ENCODE results near the gene GOLGA8T.
"Not testable (repeated sequence)": the region's sequence is repeated elsewhere in the genome, so short reads cannot be mapped to it uniquely, and the experiment has no call there.

GOLGA8T gene

GRCh38 chr15:30134751-30135150 lies at the start of gene GOLGA8T:
GOLGA8T (plus strand) TSS chr15:30135051; CDS start chr15:30135149, 98 bp downstream.
- DNase-seq: not testable (repeated sequence)

DNA sequence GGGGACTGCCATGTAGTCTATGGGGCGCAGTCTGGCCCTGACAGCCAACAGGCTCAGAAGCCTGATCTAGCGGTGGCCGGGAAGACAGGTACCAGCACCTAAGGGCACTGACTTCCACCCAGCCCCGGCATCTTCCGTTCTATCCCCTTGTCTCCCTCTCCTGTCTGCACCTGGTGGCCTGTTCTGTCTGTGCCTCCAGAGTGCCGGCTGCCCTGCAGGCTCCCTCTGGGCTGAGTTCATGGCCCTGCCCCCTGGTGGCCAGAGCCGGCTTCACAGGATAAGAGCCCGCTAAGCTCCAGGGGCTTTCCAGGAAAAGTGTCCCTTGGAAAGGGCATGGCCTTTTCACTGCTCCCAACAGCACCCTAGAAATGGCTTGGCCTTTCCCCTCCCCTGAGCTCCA lies 37.0 kb upstream of the GOLGA8T start:
- DNase-seq: not testable (repeated sequence)

GRCh38 chr15:30102890-30103289 lies 32.0 kb upstream of the GOLGA8T start:
- DNase-seq: not testable (repeated sequence)

- not testable (repeated sequence) for DNase-seq
Measured at GRCh38 chr15:30103941-30104507, 30.8 kb upstream of the GOLGA8T start.

DNA sequence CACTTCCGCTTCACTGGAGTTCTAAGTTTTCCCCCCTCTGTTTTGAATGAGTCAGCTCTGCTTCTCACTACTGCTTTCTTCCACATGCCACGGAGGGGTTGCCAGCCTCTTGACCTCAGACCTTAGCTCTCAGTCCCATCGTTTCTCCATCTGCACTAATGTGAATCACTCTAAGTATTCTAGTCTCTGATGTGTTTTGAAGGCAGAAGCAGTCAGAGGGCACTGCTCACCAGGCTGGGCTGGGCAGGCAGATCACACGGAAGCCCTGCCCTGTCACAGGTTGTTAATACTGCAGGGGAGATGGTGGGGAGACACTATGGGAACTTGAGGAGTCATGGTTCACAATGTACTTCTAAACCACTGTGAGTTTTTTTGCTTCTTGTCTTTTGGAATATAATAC lies 24.3 kb upstream of the GOLGA8T start:
- DNase-seq: not testable (repeated sequence)

- DNase-seq: not testable (repeated sequence)
Measured at GRCh38 chr15:30130066-30130465, 4.8 kb upstream of the GOLGA8T start.

DNA sequence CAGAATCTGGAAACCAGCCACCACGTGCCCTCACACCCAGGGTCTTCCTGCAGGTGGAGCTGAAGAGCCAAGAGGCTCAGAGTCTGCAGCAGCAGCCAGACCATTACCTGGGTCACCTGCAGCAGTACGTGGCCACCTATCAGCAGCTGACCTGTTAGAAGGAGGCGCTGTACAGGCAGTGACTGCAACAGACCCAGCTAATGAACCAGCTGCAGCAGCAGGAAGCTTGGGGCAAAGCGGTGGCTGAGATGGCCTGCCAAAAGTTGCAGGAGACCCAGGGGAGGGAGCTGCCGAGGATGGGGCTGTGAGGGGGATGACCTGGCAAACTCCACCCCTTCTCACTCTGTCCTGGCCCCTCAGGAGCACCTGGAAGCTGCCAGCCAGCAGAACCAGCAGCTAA lies 8.4 kb downstream of the GOLGA8T start:
- DNase-seq: not testable (repeated sequence)

DNA sequence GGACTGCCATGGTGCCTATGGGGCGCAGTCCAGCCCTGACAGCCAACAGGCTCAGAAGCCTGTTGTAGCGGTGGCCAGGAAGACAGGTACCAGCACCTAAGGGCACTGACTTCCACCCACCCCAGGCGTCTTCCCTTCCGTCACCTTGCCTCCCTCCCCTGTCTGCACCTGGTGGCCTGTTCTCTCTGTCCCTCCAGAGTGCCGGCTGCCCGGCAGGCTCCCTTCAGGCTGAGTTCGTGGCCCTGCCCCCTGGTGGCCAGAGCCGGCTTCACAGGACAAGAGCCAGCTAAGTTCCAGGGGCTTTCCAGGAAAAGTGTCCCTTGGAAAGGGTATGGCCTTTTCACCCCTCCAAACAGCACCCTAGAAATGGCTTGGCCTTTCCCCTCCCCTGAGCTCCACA lies 15.0 kb downstream of the GOLGA8T start:
- not testable (repeated sequence) for DNase-seq

GRCh38 chr15:30162479-30163357 lies 27.9 kb downstream of the GOLGA8T start:
- not testable (repeated sequence) for DNase-seq

DNA sequence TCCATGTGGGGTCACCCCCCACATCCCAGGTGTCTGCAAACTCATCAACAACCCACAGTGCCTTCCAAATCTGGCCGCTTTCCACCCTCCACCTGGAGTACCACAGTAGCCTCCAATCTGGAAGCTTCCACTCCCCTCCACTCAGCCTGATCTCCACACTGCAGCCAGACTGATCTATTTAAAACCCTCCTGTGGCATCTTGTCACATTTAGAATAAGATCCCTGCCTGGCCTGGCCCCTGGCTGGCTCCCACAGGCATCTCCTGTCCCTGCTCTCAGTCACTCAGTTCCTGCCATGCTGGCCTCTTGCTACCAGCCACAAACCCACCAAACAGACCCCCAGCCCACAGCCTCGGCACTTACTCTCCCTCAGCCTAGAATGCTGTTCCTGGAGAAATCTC lies 28.9 kb downstream of the GOLGA8T start:
- not testable (repeated sequence) for DNase-seq

GRCh38 chr15:30164257-30164656 lies 29.4 kb downstream of the GOLGA8T start:
- not testable (repeated sequence) for DNase-seq

DNA sequence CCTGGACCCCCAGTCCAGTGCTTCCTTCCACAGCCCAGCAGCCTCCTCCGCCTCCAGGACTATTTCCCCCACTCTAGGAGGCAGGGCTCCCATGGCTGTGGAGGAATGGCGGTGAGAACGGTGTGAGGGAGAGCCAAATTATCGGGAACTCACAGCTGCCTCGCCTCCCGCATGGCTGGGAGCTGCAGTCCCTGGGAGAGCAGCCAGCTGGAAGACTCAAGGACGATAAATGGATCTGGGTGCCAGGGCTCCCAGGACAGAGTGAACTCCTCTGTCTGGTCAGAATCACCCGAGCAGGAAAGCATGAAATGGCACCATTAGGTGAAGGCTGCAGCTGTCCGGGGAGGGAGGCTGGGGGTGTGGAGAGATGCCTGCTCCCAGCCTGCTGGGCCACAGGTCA lies 32.6 kb downstream of the GOLGA8T start:
- DNase-seq: not testable (repeated sequence)

DNA sequence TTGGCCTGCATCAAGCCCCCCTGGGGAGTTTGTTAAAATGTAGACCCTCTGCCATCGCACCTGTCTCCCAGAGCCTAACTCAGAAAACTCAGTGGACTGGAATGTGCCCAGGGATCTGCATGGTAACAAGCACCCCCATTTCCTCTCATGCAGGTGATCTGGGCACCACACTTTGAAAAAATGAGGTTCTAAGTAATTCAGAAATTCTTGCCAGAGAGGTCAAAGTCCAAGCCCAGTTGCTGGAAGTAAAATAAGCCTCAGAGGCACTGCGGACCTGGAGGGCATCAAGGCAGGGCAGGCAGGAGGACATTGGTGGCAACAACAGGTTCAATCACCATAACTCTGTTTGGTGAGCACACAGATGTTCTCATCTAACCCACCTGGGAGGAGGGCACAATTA lies 33.0 kb downstream of the GOLGA8T start:
- DNase-seq: not testable (repeated sequence)

DNA sequence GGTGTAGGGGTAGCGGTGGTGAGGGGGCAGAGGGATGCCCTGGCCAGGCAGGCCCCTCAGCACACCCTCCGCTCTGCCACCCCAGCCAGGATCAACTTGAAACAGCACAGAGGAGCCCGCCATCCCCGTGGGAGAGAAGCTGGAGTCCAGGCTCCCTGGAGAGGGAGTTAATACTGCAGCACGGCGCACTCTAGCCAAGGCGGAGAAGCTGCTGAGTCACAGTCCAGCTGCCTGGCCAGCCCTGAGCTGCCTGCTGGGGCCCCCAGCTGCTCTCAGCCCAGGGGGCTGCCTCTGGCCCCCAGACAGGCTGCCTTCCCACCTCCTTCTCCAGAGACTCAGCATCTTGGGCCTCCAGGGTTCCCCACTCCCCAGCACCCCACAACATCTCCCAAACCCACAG lies 36.6 kb downstream of the GOLGA8T start:
- not testable (repeated sequence) for DNase-seq

DNA sequence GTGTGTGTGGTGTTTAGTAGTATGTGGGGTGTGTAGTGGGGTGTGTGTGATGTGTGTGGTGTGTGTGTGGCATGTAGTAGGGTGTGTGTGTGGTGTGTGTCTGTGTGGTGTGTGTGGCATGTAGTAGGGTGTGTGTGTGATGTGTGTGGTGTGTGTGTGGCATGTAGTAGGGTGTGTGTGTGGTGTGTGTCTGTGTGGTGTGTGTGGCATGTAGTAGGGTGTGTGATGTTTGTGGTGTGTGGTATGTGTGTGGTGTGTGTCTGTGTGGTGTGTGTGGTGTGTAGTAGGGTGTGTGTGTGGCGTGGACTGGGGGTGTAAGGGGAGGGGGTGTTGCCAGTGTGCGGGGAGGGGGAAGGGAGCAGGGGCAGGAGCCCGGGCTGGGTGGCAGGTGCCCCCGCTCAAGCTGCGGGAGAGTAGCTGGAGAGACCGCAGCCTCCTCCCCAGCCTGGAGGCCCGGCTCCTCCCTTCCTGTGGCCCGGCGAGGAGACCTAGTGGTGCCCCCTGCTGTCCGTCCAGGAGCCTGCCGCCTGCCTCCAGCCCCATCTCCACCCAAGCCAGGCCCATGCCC lies 38.3 kb downstream of the GOLGA8T start:
- DNase-seq: not testable (repeated sequence)

- DNase-seq: not testable (repeated sequence)
Measured at GRCh38 chr15:30175291-30175690, 40.4 kb downstream of the GOLGA8T start.

- DNase-seq: not testable (repeated sequence)
Measured at GRCh38 chr15:30176613-30177012, 41.8 kb downstream of the GOLGA8T start.

GRCh38 chr15:30179814-30180213 lies 45.0 kb downstream of the GOLGA8T start:
- not testable (repeated sequence) for DNase-seq

DNA sequence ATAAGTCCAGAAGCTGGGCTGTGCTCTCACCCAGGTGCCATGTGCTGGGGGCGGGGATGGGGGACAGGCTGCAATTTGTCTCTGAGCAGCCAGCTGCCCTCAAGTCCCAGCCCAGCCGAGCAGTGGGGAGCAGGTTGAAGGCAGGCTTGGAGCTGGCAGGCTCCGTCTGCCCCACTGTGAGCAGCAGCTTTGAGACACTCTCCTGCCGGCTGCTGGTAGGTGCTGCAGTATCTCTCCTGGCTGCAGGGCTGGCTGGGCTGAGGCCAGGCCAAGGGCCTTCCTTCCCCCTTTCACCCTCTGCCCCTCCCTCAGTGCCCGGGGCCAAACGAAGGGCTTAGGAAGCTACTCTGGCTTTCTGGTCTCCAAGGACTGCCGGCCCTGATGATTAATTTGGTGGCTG lies 50.6 kb downstream of the GOLGA8T start:
- not testable (repeated sequence) for DNase-seq

DNA sequence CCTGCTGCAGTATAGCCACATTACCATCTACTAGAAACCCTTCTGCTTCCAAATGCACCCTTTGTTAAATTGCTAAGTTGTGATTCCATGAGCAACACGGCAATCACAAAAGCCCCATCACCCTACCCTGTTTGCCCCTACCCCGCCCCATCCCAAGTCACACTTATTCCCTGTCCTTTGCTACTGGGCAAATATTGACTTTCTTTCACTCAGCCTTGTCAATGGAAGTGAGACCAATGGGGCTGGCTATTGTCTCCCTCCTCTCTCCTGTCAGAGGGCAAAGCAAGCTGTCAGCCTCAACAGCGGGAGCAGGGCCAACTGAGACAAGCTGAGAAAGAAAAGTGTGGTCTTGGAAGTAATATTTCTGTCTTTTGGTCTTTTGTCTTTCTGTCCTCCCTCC lies 52.6 kb downstream of the GOLGA8T start:
- not testable (repeated sequence) for DNase-seq

DNA sequence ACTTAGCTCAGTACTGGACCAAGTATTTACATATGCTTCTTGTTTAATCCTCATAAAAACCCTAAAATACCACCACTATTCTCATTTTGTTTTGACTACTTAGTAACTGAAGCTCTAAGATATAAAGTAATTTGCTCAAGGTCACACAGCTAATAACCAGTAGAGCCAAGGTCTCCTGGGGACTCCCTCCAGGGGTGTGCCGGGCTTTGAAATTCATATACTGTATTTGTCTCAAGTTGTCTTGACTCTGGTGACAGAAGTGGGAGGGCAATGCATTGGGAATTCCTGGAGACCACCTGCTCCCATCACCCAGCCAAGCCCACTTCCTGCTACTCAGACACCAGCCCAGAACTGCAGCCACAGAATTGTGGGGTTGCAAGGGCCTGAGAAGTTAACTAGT lies 54.9 kb downstream of the GOLGA8T start:
- DNase-seq: not testable (repeated sequence)

- not testable (repeated sequence) for DNase-seq
Measured at GRCh38 chr15:30191143-30191542, 56.3 kb downstream of the GOLGA8T start.

DNA sequence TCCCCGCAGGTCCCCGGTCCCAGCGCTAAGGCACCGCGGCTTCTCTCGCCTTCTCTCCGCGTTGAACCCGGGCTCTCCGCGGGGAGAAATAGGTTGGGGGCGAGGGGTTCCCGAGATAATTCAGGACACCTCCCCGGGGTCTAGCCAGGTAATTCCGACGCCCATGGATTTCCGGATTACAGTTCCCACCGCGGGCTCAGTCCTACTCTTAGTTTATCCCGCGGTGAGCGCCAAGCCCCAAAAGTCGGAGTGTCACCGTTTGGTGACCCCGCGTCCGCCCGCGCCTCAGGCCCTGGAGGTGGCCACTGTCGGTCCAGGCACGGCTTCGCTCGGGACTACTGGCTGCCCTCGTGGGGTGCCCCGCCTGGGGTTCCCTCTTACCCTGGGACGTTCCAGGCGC lies 56.8 kb downstream of the GOLGA8T start:
- not testable (repeated sequence) for DNase-seq
